HEK293 (cell line): ENCODE measurements around the gene KRT32.

Experiments
- CTCF ChIP-seq: fragments of 450-650 bp; formaldehyde crosslinking; IDR thresholded peaks from 2 replicates; pipeline ENCODE4 v1.5.1; 2016; ENCODE audit warnings: missing biosample characterization, missing genetic modification characterization
- FEZF1 ChIP-seq: fragments of 450-650 bp; formaldehyde crosslinking; IDR thresholded peaks from 2 replicates; pipeline ENCODE4 v1.5.1; 2016; ENCODE audit warnings: missing biosample characterization, missing genetic modification characterization
- GLIS2 ChIP-seq: fragments of 450-650 bp; formaldehyde crosslinking; IDR thresholded peaks from 2 replicates; pipeline ENCODE4 v1.5.1; 2016; ENCODE audit warnings: missing biosample characterization, missing genetic modification characterization
- PRDM2 ChIP-seq: fragments of 450-650 bp; formaldehyde crosslinking; IDR thresholded peaks from 2 replicates; pipeline ENCODE4 v1.5.1; 2016; ENCODE audit warnings: missing biosample characterization, missing genetic modification characterization, borderline replicate concordance
- SCRT1 ChIP-seq: fragments of 450-650 bp; formaldehyde crosslinking; IDR thresholded peaks from 2 replicates; pipeline ENCODE4 v1.5.1; 2016; ENCODE audit warnings: missing biosample characterization, missing genetic modification characterization, borderline replicate concordance
- ZBTB49 ChIP-seq: fragments of 450-650 bp; formaldehyde crosslinking; IDR thresholded peaks from 2 replicates; pipeline ENCODE4 v1.5.1; 2016; ENCODE audit warnings: missing biosample characterization, missing genetic modification characterization, low read depth
- ZNF843 ChIP-seq: fragments of 450-650 bp; formaldehyde crosslinking; IDR thresholded peaks from 2 replicates; pipeline ENCODE4 v1.5.1; 2016; ENCODE audit warnings: missing biosample characterization, missing genetic modification characterization

- TF ChIP-seq FEZF1 (tag by site-specific recombination) (no peak), SCRT1 (no peak), GLIS2 (tag by site-specific recombination) (no peak), ZBTB49 (tag by site-specific recombination) (no peak), PRDM2 (tag by site-specific recombination) (no peak), CTCF (tag by site-specific recombination) (no peak), ZNF843 (tag by site-specific recombination) (no peak)
These were observed 43.9 kb upstream of the KRT32 start for GRCh38 chr17:41511116-41511515.
